ENCODE results near the gene SLC40A1. TPM values are rescaled to one million over a fixed set of nuclear protein-coding genes. Genes with fewer than 3 reads are reported as not detected.

The SLC40A1 gene
- total and polyA plus RNA-seq, 10 of the 15 experiments (the other 5 are each of a cell fraction or from before 2014, with no cell fraction given) = 0.01 to 0.38 (median 0.08) TPM; not detected in 7

- TF ChIP-seq, protein P1, sequence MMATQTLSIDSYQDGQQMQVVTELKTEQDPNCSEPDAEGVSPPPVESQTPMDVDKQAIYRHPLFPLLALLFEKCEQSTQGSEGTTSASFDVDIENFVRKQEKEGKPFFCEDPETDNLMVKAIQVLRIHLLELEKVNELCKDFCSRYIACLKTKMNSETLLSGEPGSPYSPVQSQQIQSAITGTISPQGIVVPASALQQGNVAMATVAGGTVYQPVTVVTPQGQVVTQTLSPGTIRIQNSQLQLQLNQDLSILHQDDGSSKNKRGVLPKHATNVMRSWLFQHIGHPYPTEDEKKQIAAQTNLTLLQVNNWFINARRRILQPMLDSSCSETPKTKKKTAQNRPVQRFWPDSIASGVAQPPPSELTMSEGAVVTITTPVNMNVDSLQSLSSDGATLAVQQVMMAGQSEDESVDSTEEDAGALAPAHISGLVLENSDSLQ (IDR thresholded peaks at IDR 0.05) = no peak
- TF ChIP-seq POLR2AphosphoS5 (IDR thresholded peaks at IDR 0.05; ENCODE audit: low read length) (no peak), CHD4 (IDR thresholded peaks at IDR 0.05) (no peak), NFYA (IDR thresholded peaks at IDR 0.05; ENCODE audit: borderline replicate concordance, low read depth, low read length) (no peak), MYB (IDR thresholded peaks at IDR 0.05; ENCODE audit: borderline replicate concordance, low read depth, low read length) (no peak), RELB (IDR thresholded peaks at IDR 0.05; ENCODE audit: low read depth) (no peak)
- TF ChIP-seq, protein P2, sequence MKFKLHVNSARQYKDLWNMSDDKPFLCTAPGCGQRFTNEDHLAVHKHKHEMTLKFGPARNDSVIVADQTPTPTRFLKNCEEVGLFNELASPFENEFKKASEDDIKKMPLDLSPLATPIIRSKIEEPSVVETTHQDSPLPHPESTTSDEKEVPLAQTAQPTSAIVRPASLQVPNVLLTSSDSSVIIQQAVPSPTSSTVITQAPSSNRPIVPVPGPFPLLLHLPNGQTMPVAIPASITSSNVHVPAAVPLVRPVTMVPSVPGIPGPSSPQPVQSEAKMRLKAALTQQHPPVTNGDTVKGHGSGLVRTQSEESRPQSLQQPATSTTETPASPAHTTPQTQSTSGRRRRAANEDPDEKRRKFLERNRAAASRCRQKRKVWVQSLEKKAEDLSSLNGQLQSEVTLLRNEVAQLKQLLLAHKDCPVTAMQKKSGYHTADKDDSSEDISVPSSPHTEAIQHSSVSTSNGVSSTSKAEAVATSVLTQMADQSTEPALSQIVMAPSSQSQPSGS (IDR thresholded peaks at IDR 0.05; ENCODE audit: low read length) = no peak
Observed at GRCh38 chr2:189613650-189614420, 33.2 kb upstream of the SLC40A1 start (continued).

All from GM12878 (cell line).